CD4-positive, CD25-positive, alpha-beta regulatory T cell (primary cell): ENCODE measurements around the gene WIPI1. TPM values are rescaled to one million over a fixed set of nuclear protein-coding genes. Genes with fewer than 3 reads are reported as not detected.

Source experiments
- ATAC-seq, 2 donors: fragments of 150-1000 bp; cut with Tn5 transposase; one replicate each; pipeline ENCODE4 v1.10.0; 2021; ENCODE audit warnings: low read depth in 2 of 2, moderate number of reproducible peaks in 2 of 2, moderate library complexity in 1 of 2
- DNase-seq, 3 donors: peaks; one replicate each; pipeline versions ENCODE4 v3.0.0 to v3.0.0-alpha.2; 2012 to 2022; ENCODE audit warnings: mixed read lengths in 1 of 3
- H3K27ac ChIP-seq: one replicate; pipeline ENCODE4 v1.7.0; 2013; ENCODE audit warnings: mild to moderate bottlenecking, low read length; ENCODE audit not compliant: insufficient read depth, poor library complexity, severe bottlenecking
- H3K27me3 ChIP-seq: one replicate; pipeline ENCODE4 v1.7.0; 2013; ENCODE audit warnings: low read length; ENCODE audit not compliant: control insufficient read depth, insufficient read depth
- H3K36me3 ChIP-seq: one replicate; pipeline ENCODE4 v1.7.0; 2013; ENCODE audit warnings: mild to moderate bottlenecking, low read length, moderate library complexity; ENCODE audit not compliant: control insufficient read depth, insufficient read depth
- H3K4me1 ChIP-seq: 2 replicates; pipeline ENCODE4 v1.7.0; 2013; ENCODE audit warnings: mild to moderate bottlenecking, low read length; ENCODE audit not compliant: insufficient read depth, control insufficient read depth, poor library complexity, severe bottlenecking
- H3K4me3 ChIP-seq: one replicate; pipeline ENCODE4 v1.7.0; 2013; ENCODE audit warnings: low read depth, mild to moderate bottlenecking, low read length, moderate library complexity
- H3K9me3 ChIP-seq, 2 experiments: 1 replicate in 1 of 2; 2 replicates in 1 of 2; pipeline ENCODE4 v1.7.0; 2013; ENCODE audit warnings: low read length in 2 of 2, mild to moderate bottlenecking in 1 of 2, moderate library complexity in 1 of 2; ENCODE audit not compliant: control insufficient read depth in 2 of 2
- H3K27ac Mint-ChIP-seq, 3 donors: one replicate each; pipeline ENCODE4 v1.8.0; 2020 to 2022; ENCODE audit warnings: mild to moderate bottlenecking in 3 of 3, mixed read lengths in 3 of 3, moderate library complexity in 2 of 3
- H3K27me3 Mint-ChIP-seq: one replicate; pipeline ENCODE4 v1.8.0; 2022; ENCODE audit warnings: mild to moderate bottlenecking, mixed read lengths
- H3K36me3 Mint-ChIP-seq: one replicate; pipeline ENCODE4 v1.8.0; 2020; ENCODE audit warnings: mixed read lengths
- H3K4me1 Mint-ChIP-seq, 4 donors: one replicate each; pipeline ENCODE4 v1.8.0; 2020 to 2022; ENCODE audit warnings: mixed read lengths in 4 of 4, mild to moderate bottlenecking in 1 of 4
- H3K4me3 Mint-ChIP-seq, 4 donors: one replicate each; pipeline ENCODE4 v1.8.0; 2020 to 2022; ENCODE audit warnings: mild to moderate bottlenecking in 4 of 4, mixed read lengths in 4 of 4, moderate library complexity in 3 of 4
- H3K9me3 Mint-ChIP-seq, 7 donors: one replicate each; pipeline ENCODE4 v1.8.0; 2020 to 2022; ENCODE audit warnings: mixed read lengths in 7 of 7, mild to moderate bottlenecking in 3 of 7, moderate library complexity in 2 of 7
- polyA plus RNA-seq, 4 donors: library from polyadenylated mRNA; unstranded; fragments of 300-500 nt; fragmentation: Illumina TruSeq; gene quantifications; one replicate each; pipeline ENCODE4 v1.2.3, GENCODE V29; 2021
- total RNA-seq: library from RNA; stranded (reverse); gene quantifications from one replicate; pipeline ENCODE4 v1.2.3, GENCODE V29; 2022

WIPI1 gene
- total and polyA plus RNA-seq, 5 donors from 2014 or later: 2.5 to 5.9 (median 5.2) TPM

GRCh38 chr17:68429881-68430280 lies 27.4 kb downstream of the WIPI1 start:
- no peak overlapping the region for H3K4me3 ChIP-seq
- Mint-ChIP-seq H3K27ac (no peak overlapping the region), H3K4me3 (no peak overlapping the region), H3K27me3 (no peaks in the 10 kb centered on the region), H3K36me3 (peaks cover 7% of the 10 kb centered on the region), H3K9me3 (no peaks in the 10 kb centered on the region), H3K4me1 (peaks cover 5 to 13% (median 10%) of the 10 kb centered on the region in 4 donors)
- peaks cover 13% of the 10 kb centered on the region for H3K36me3 ChIP-seq
- H3K27me3 ChIP-seq: no peaks in the 10 kb centered on the region
- ATAC-seq (no peak), DNase-seq (no peak)
- no peaks in the 10 kb centered on the region for H3K4me1 ChIP-seq
- H3K9me3 ChIP-seq: no peaks in the 10 kb centered on the region
- H3K27ac ChIP-seq: no peak overlapping the region

- H3K27ac Mint-ChIP-seq: peak overlapping the region in 2 of 3 donors; percentile 1 to 18
- Histone ChIP-seq H3K36me3 (peaks cover 13% of the 10 kb centered on the region), H3K27me3 (no peaks in the 10 kb centered on the region), H3K4me3 (no peak overlapping the region), H3K4me1 (no peaks in the 10 kb centered on the region), H3K9me3 (no peaks in the 10 kb centered on the region), H3K27ac (no peak overlapping the region)
- DNase-seq: no peak
- no peak overlapping the region for H3K4me3 Mint-ChIP-seq
- no peaks in the 10 kb centered on the region for H3K9me3 Mint-ChIP-seq
- no peaks in the 10 kb centered on the region for H3K27me3 Mint-ChIP-seq
- peaks cover 5 to 13% (median 10%) of the 10 kb centered on the region in 4 donors for H3K4me1 Mint-ChIP-seq
- ATAC-seq: no peak
- peaks cover 9% of the 10 kb centered on the region for H3K36me3 Mint-ChIP-seq
These were observed 28.7 kb downstream of the WIPI1 start for GRCh38 chr17:68428498-68429172.

GRCh38 chr17:68427575-68427974 lies 29.7 kb downstream of the WIPI1 start:
- no peaks in the 10 kb centered on the region for H3K27me3 Mint-ChIP-seq
- H3K4me1 Mint-ChIP-seq: peaks cover 5 to 13% (median 10%) of the 10 kb centered on the region in 4 donors
- ATAC-seq: no peak
- peak overlapping the region in 1 of 3 donors; percentile 29 for H3K27ac Mint-ChIP-seq
- no peak for DNase-seq
- peaks cover 14% of the 10 kb centered on the region for H3K36me3 Mint-ChIP-seq
- H3K27ac ChIP-seq: no peak overlapping the region
- H3K9me3 Mint-ChIP-seq: no peaks in the 10 kb centered on the region
- H3K9me3 ChIP-seq: no peaks in the 10 kb centered on the region
- no peak overlapping the region for H3K4me3 Mint-ChIP-seq
- no peaks in the 10 kb centered on the region for H3K27me3 ChIP-seq
- H3K4me3 ChIP-seq: no peak overlapping the region
- H3K4me1 ChIP-seq: no peaks in the 10 kb centered on the region
- peaks cover 14% of the 10 kb centered on the region for H3K36me3 ChIP-seq

- Mint-ChIP-seq H3K4me1 (peaks cover 0 to 3% (median under 1%) of the 10 kb centered on the region in 4 donors), H3K4me3 (no peak overlapping the region), H3K36me3 (peaks cover 19% of the 10 kb centered on the region), H3K9me3 (no peaks in the 10 kb centered on the region), H3K27ac (no peak overlapping the region), H3K27me3 (no peaks in the 10 kb centered on the region)
- Histone ChIP-seq H3K27ac (no peak overlapping the region), H3K27me3 (no peaks in the 10 kb centered on the region), H3K4me3 (no peak overlapping the region), H3K4me1 (no peaks in the 10 kb centered on the region), H3K36me3 (peaks cover 12% of the 10 kb centered on the region), H3K9me3 (no peaks in the 10 kb centered on the region)
- no peak for DNase-seq
- no peak for ATAC-seq
These were observed 31.3 kb downstream of the WIPI1 start for GRCh38 chr17:68425979-68426378.

GRCh38 chr17:68424861-68425260 lies 32.4 kb downstream of the WIPI1 start:
- Mint-ChIP-seq H3K36me3 (peaks cover 30% of the 10 kb centered on the region), H3K27me3 (no peaks in the 10 kb centered on the region), H3K4me1 (peaks cover 0 to 3% (median 0%) of the 10 kb centered on the region in 4 donors), H3K27ac (no peak overlapping the region), H3K9me3 (no peaks in the 10 kb centered on the region), H3K4me3 (no peak overlapping the region)
- Histone ChIP-seq H3K27me3 (no peaks in the 10 kb centered on the region), H3K27ac (no peak overlapping the region), H3K36me3 (peaks cover 22% of the 10 kb centered on the region), H3K4me1 (no peaks in the 10 kb centered on the region), H3K4me3 (no peak overlapping the region), H3K9me3 (no peaks in the 10 kb centered on the region)
- ATAC-seq (no peak), DNase-seq (no peak)

- Histone ChIP-seq H3K27ac (no peak overlapping the region), H3K9me3 (no peaks in the 10 kb centered on the region), H3K36me3 (peaks cover 23% of the 10 kb centered on the region), H3K4me1 (no peaks in the 10 kb centered on the region), H3K27me3 (no peaks in the 10 kb centered on the region), H3K4me3 (no peak overlapping the region)
- peaks cover 33% of the 10 kb centered on the region for H3K36me3 Mint-ChIP-seq
- no peaks in the 10 kb centered on the region for H3K27me3 Mint-ChIP-seq
- no peak for ATAC-seq
- H3K27ac Mint-ChIP-seq: no peak overlapping the region
- H3K9me3 Mint-ChIP-seq: no peaks in the 10 kb centered on the region
- H3K4me3 Mint-ChIP-seq: no peak overlapping the region
- DNase-seq: no peak
- peaks cover 0 to 3% (median 0%) of the 10 kb centered on the region in 4 donors for H3K4me1 Mint-ChIP-seq
These were observed 33.1 kb downstream of the WIPI1 start for GRCh38 chr17:68424203-68424602.

GRCh38 chr17:68423251-68423650 lies 34.0 kb downstream of the WIPI1 start:
- Histone ChIP-seq H3K27me3 (no peaks in the 10 kb centered on the region), H3K36me3 (peaks cover 17% of the 10 kb centered on the region), H3K27ac (no peak overlapping the region), H3K4me3 (no peak overlapping the region), H3K9me3 (no peaks in the 10 kb centered on the region), H3K4me1 (no peaks in the 10 kb centered on the region)
- ATAC-seq (no peak), DNase-seq (no peak)
- Mint-ChIP-seq H3K4me1 (peaks cover 0 to 3% (median 0%) of the 10 kb centered on the region in 4 donors), H3K27ac (no peak overlapping the region), H3K27me3 (no peaks in the 10 kb centered on the region), H3K36me3 (peaks cover 26% of the 10 kb centered on the region), H3K9me3 (no peaks in the 10 kb centered on the region), H3K4me3 (no peak overlapping the region)

- peak overlapping the region in 1 of 3 donors; percentile 3 for H3K27ac Mint-ChIP-seq
- ATAC-seq: no peak
These were observed 34.5 kb downstream of the WIPI1 start for GRCh38 chr17:68422821-68423220.

More at GRCh38 chr17:68422821-68423220, 34.5 kb downstream of the WIPI1 start:
- Histone ChIP-seq H3K27me3 (no peaks in the 10 kb centered on the region), H3K4me1 (no peaks in the 10 kb centered on the region), H3K4me3 (no peak overlapping the region), H3K27ac (no peak overlapping the region), H3K9me3 (no peaks in the 10 kb centered on the region), H3K36me3 (peaks cover 17% of the 10 kb centered on the region)
- H3K36me3 Mint-ChIP-seq: peaks cover 28% of the 10 kb centered on the region
- no peak overlapping the region for H3K4me3 Mint-ChIP-seq
- DNase-seq: no peak
- no peaks in the 10 kb centered on the region for H3K27me3 Mint-ChIP-seq
- peaks cover 0 to 5% (median 0%) of the 10 kb centered on the region in 4 donors for H3K4me1 Mint-ChIP-seq
- no peaks in the 10 kb centered on the region for H3K9me3 Mint-ChIP-seq
